Hepatocyte (in vitro differentiated cells): ENCODE data around the gene TNFRSF6B. TPM values are rescaled to one million over a fixed set of nuclear protein-coding genes. Genes with fewer than 3 reads are reported as not detected.
A peak's percentile ranks its signal among the peaks of the same experiment; 100 is the strongest.

Experiments
- DNase-seq: peaks from one replicate; pipeline ENCODE4 v3.0.0-alpha.2; 2016; ENCODE audit warnings: low spot score
- H2AFZ ChIP-seq: fragments of 200-600 bp; sonication (generic); 2 replicates; pipeline ENCODE4 v1.6.0; 2016; ENCODE audit warnings: antibody characterized with exemption, mild to moderate bottlenecking
- H3K27ac ChIP-seq: fragments of 200-600 bp; sonication (generic); 2 replicates; pipeline ENCODE4 v1.5.1; 2016; ENCODE audit warnings: mild to moderate bottlenecking
- H3K27me3 ChIP-seq: fragments of 200-600 bp; sonication (generic); 2 replicates; pipeline ENCODE4 v1.6.1; 2016
- H3K36me3 ChIP-seq: fragments of 200-600 bp; sonication (generic); replicated peaks from 2 replicates; pipeline ENCODE4 v1.5.1; 2016; ENCODE audit warnings: low read depth; ENCODE audit not compliant: insufficient read depth
- H3K4me1 ChIP-seq: fragments of 200-600 bp; sonication (generic); 2 replicates; pipeline ENCODE4 v1.5.1; 2016; ENCODE audit warnings: mild to moderate bottlenecking, moderate library complexity; ENCODE audit not compliant: insufficient read depth
- H3K4me2 ChIP-seq: fragments of 200-600 bp; sonication (generic); 2 replicates; pipeline ENCODE4 v1.6.0; 2016
- H3K4me3 ChIP-seq: fragments of 200-600 bp; sonication (generic); 2 replicates; pipeline ENCODE4 v1.5.1; 2016; ENCODE audit warnings: mild to moderate bottlenecking
- H3K79me2 ChIP-seq: fragments of 200-600 bp; sonication (generic); 2 replicates; pipeline ENCODE4 v1.6.0; 2017; ENCODE audit warnings: mild to moderate bottlenecking
- H3K9me2 ChIP-seq: fragments of 200-600 bp; sonication (generic); replicated peaks from 2 replicates; pipeline ENCODE4 v1.6.0; 2017; ENCODE audit warnings: mild to moderate bottlenecking; ENCODE audit not compliant: insufficient read depth
- H3K9me3 ChIP-seq: fragments of 200-600 bp; sonication (generic); 2 replicates; pipeline ENCODE4 v1.5.1; 2016; ENCODE audit warnings: low read depth, mild to moderate bottlenecking
- H4K20me1 ChIP-seq: fragments of 200-600 bp; sonication (generic); 2 replicates; pipeline ENCODE4 v1.6.0; 2016; ENCODE audit warnings: mild to moderate bottlenecking; ENCODE audit not compliant: insufficient read depth, poor library complexity, severe bottlenecking
- CTCF ChIP-seq: fragments of 200-600 bp; sonication (generic); IDR thresholded peaks from 2 replicates; pipeline ENCODE4 v1.5.1; 2016; ENCODE audit warnings: antibody characterized with exemption, mild to moderate bottlenecking; ENCODE audit not compliant: poor library complexity
- EZH2 ChIP-seq: fragments of 200-600 bp; sonication (generic); IDR thresholded peaks from 2 replicates; pipeline ENCODE4 v1.6.1; 2016; ENCODE audit warnings: antibody characterized with exemption, mild to moderate bottlenecking, borderline replicate concordance
- EZH2phosphoT487 ChIP-seq: fragments of 200-600 bp; sonication (generic); IDR thresholded peaks from one replicate; pipeline ENCODE4 v1.6.1; 2018; ENCODE audit warnings: antibody characterized with exemption, mild to moderate bottlenecking, low read depth, moderate library complexity; ENCODE audit not compliant: unreplicated experiment, severe bottlenecking
- WGBS: methylation state at CpG from one replicate; pipeline ENCODE4 v1.1.6; 2016; ENCODE audit warnings: low lambda C conversion rate; ENCODE audit errors: missing lambda C conversion rate; 5-methylcytosine and 5-hydroxymethylcytosine counted together
- polyA plus RNA-seq: library from polyadenylated mRNA; unstranded; fragments of >200 nt; fragmentation: Nextera tagmentation; extraction: Ambion mirVana; gene quantifications from 2 replicates; pipeline ENCODE4 v1.2.1, GENCODE V29; 2016
- total RNA-seq: library from RNA; depleted of rRNA; stranded (reverse); fragments of >200 nt; gene quantifications from 2 replicates; pipeline ENCODE4 v1.2.3, GENCODE V29; 2014

TNFRSF6B gene
- total and polyA plus RNA-seq, 2 experiments from 2014 or later = 0.97 to 4.2 TPM

GRCh38 chr20:63737945-63738686, 41.7 kb downstream of the TNFRSF6B start:
- Histone ChIP-seq H3K4me3 (no peak overlapping the region), H3K9me3 (no peaks in the 10 kb centered on the region), H3K4me1 (peaks cover 31% of the 10 kb centered on the region), H3K27ac (peak overlapping the region; percentile 90), H3K4me2 (peak overlapping the region; percentile 99), H3K9me2 (no peaks in the 10 kb centered on the region), H3K79me2 (peaks cover 6% of the 10 kb centered on the region), H2AFZ (no peak overlapping the region), H4K20me1 (no peaks in the 10 kb centered on the region), H3K27me3 (no peaks in the 10 kb centered on the region), H3K36me3 (no peaks in the 10 kb centered on the region)
- WGBS = 33% methylated on average over 23 of the region's 43 CpGs
- no peak for TF ChIP-seq CTCF
- peak; percentile 63 for DNase-seq

GRCh38 chr20:63738687-63739129, 42.3 kb downstream of the TNFRSF6B start:
- Histone ChIP-seq H3K4me1 (peaks cover 31% of the 10 kb centered on the region), H4K20me1 (no peaks in the 10 kb centered on the region), H3K36me3 (no peaks in the 10 kb centered on the region), H3K4me3 (peak overlapping the region; percentile 64), H3K27ac (peak overlapping the region; percentile 90), H3K9me3 (no peaks in the 10 kb centered on the region), H3K4me2 (peak overlapping the region; percentile 99), H2AFZ (peak overlapping the region; percentile 60), H3K9me2 (no peaks in the 10 kb centered on the region), H3K27me3 (no peaks in the 10 kb centered on the region), H3K79me2 (peaks cover 6% of the 10 kb centered on the region)
- WGBS = 27% methylated on average over 18 of the region's 26 CpGs
- DNase-seq = peak; percentile 81
- TF ChIP-seq CTCF (no peak), EZH2 (no peak), EZH2phosphoT487 (no peak)

- no peak for TF ChIP-seq EZH2phosphoT487
- TF ChIP-seq EZH2 = no peak
- no peak for TF ChIP-seq CTCF
- H3K4me3 ChIP-seq = peak within 1 kb of the TSS; percentile 64
- H3K79me2 ChIP-seq = peaks cover 6% of the 10 kb centered on the region
- peak within 1 kb of the TSS; percentile 76 for H2AFZ ChIP-seq
- H4K20me1 ChIP-seq = no peaks in the 10 kb centered on the region
- peaks cover 31% of the 10 kb centered on the region for H3K4me1 ChIP-seq
- H3K27me3 ChIP-seq = no peaks in the 10 kb centered on the region
- H3K9me2 ChIP-seq = no peaks in the 10 kb centered on the region
- 1% methylated on average over 15 of the region's 136 CpGs for WGBS
- no peaks in the 10 kb centered on the region for H3K36me3 ChIP-seq
- peak within 1 kb of the TSS; percentile 98 for H3K27ac ChIP-seq
- peak within 1 kb of the TSS; percentile 99 for H3K4me2 ChIP-seq
- H3K9me3 ChIP-seq = no peaks in the 10 kb centered on the region
- peak; percentile 96 for DNase-seq
These were observed 42.9 kb downstream of the TNFRSF6B start, which contains the start of gene SLC2A4RG for GRCh38 chr20:63739130-63740069. Gene SLC2A4RG, plus strand, starts transcription at chr20:63739776. Its CDS starts 137 bp downstream, at chr20:63739913.
